ENCODE results near the gene RNH1. TPM values are rescaled to one million over a fixed set of nuclear protein-coding genes. Genes with fewer than 3 reads are reported as not detected.

The RNH1 gene
- polyA plus RNA-seq, 3 donors: 99.2 to 115 (median 110) TPM

DNA sequence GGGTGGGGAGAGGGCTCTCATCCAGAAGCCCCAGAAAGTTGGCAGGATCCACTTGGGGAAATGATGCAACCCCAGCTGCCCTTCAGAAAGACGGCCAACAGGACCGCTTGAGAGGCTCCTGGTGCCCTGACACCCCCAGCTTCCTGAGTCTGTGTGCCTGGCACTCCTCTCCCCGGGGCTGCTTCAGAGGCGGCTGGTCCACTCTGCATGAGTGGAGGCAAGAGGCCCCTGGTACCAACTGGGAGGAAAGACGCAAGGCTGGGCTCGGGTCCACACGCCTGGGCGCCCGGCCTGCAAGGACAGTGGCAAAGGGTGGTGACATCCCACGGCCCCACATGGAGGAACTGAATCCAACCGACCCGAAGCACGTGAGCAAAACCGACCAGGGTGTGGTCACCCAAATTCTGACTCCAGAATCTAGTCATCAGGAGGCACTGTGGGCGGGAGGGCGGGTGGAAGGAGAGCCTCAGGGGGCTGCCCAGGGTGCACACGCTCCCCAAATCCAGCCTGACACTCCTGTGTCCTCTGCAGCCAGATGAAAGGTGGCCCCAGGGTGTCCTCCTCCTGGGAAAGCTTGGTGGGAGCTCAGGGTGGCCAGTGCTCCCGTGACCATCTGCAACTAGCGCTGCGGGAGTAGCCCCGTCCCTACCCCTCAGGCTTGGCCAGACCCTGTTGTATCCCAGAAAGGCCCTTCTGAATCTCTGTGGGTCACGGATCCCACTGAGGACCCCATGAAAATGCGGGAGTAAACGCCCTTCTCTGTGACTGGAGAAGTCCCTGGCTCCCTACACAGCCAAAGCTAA lies 3.7 kb downstream of the RNH1 start:
- DNase-seq: no peak

DNA sequence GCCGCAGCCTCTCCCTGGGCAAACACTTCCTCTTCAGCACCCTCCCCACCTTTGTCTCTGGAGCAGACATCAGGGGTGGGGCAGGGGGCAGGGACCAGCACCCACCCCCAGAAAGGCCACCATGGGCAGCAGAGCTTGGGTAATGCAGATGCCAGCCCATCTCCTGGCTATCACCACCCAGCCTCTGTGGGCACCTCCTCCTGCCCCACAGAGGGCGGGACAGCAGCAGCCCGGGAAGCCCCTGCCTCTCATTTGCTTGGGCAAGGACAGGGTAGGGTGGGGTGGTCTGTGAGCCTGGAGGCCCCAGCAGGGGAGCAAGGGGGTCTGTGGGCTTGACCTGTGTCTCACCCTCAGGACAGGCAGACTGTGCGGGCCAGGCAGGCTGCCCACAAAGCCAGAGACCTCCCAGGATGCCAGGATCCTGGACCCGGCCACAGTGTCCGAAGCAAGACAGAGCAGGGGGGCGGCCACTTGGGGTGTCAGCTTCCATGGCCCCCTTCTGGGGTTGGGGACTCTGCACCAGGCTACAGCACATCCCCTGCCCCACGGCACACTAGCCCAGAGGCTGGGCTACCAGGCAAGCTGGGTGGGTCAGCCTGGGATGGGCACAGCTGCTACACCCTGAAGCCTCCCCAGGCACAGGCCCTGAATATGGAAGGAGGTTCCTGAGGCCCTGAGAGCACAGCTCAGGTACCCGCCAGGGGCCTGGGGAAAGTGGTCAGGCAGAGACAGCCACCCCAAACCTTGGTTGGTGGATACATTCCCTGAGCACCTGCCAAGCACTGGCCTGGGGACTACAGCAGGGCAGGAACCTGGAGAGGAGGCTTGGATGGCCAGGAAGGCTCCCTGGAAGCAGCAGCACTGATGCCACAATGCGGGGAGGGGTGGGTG lies 4.5 kb downstream of the RNH1 start:
- DNase-seq: no peak

DNA sequence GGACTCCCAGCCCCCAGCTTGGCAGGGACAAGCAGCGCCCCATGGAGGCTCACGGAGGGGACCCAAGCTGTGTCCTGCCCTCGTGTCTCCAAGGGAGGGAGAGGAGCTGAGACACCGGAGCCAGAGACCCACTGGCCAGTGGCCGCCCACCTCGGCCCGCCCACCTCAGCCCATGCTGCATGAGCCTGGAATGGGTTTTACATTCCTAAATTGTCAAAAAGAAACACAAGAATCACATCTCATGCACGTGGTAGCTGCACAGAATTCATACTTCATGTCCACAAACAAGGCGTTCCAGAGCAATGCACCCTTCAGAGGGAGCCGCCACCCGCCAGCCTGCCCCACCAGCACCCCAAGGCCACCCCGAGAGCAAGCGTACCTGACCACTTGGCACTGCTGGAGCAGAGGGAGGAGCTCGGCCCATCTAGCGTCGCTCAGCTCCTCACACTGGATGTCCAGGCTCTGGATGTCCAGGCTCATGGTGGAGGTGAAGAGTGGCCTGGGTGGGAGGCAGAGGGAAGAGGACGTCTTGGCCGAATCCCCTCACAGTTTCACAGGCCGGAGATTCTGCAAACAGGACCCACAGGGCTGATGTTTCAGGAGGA lies 5.3 kb downstream of the RNH1 start:
- no peak for DNase-seq

DNA sequence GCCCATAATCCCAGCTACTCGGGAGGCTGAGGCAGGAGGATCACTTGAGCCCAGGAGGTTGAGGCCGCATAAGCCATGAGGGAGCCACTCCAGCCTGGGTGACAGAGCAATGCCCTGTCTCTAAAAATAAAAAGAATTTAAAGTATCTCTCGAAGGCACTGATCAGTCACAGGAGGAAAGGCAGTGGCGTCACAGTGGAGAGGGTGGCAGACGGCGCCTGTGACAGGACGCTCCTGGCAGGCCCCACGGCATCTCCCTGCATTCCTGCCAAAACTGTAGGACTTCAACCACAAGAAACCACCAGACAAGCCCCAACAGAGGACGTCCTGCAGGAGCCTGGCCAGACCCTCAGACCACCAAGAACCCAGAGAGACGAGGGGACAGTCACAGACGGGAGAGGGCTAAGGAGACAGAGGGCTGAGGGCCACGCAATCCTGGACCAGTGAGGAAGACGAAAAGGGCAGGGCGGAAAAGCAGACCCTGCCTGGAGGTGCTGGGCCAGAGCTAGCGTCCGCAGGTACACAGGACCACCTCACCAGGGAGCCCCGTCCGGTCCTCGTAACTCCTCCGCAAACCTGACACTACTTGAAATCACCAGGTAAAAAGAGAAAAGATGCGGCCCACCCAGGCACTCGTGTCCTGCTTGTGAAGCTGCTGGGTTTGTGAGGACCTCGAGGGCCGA lies 5.9 kb downstream of the RNH1 start:
- DNase-seq: no peak

DNA sequence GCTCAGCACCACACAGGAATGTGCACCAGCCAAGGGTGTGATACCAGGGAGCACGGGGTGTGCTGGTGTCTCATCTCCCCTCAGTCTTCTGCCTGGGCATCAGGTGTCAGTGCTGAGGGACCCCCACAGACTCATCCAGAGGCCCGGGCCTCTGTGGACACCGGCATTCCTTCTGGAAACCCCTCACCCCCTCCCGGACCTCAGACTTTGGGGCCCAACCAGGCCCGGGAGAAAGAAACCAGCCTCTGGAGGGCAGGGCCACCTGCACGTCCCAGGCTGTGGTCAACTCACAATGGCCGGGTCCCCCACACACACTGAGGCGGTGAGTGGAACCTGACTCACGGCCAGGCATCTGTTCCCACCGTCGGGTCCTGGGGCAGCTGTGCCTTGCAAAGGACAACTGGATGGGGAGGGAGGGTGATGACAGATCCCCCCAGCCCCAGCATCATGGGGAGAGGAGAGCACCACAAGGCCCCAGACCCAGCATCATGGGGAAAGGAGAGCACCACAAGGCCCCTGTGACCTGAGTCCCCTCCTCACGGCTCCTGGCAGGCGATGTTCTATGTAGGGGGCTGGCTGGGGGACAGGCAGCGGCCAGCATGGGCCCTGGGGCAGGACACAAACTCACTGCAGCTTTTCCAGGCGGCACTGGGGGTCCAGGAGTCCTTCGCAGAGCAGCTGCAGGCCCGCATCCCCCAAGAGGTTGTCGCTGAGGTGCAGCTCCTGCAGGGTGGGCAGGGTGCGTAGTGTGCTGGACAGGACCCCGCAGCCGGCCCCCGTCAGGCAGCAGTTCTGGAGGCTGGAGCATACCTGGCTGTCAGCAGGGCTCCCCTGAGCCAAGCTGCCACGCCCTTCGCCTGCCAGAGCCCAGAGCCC lies 7.6 kb downstream of the RNH1 start:
- DNase-seq: no peak

DNA sequence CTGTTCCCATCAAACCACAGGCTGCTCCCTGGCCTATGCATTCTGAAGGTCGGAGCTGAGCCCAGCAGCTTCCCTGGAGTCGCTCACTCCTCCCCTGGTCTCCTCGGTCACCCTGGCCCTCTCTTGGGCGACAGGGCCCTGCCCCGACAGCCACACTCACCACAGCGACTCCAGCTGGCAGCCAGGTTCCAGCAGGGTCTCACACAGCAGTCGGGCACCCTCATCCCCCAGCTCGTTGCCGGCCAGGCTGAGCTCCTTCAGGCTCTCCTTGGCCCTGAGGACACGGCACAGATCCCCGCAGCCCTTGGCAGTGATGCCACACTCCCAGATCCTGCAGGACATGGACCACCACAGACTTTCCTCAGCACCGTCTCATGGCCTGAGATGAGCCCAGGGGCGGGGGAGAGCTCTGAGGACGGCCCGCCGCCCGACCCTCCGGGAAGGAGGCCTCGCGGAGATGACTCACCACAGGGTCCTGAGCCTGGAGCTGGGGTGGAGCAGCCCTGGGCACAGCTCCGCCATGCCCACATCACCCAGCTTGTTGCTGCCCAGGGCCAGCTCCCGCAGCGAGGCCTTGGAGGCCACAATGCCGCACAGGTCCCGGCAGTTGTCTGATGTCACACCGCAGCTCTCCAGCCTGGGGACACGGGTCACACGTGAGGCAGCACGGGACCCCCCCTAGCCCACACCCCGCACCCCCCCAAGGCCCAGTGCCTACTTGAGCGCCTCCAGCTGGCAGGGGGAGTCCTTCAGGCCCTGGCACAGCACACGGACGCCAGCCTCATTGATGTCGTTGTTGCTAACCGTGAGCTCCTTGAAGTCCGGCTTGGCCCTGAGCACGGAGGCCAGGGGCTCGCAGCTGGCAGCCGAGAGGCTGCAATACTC lies 8.5 kb downstream of the RNH1 start:
- no peak for DNase-seq

DNA sequence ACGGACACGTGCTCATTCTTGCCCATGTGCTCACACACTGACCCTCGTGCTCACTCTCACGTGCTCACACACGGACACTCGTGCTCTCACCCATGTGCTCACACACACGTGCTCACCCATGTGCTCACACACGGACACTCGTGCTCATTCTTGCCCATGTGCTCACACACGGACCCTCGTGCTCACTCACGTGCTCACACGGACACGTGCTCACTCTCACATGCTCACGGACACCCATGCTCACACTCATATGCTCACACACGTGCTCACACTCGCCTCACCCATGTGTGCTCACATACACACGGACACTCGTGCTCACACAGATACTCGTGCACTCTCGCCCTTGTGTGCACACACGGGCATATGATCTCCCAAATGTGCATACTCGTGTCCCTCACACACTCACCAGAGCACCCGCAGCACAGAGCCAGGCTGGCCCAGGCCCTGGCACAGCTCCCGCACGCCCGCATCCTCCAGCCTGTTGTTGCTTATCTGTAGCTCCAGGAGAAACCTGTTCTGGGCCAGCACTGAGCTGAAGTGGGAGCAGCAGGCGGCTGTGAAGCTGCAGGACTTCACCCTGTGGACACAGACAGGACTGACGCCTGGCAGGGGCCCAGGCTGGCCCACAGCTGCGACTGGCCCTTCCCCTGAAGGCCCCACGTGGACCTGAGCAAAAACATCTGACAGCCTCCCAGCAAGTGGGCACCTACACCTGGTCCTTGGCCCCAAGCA lies 9.3 kb downstream of the RNH1 start:
- DNase-seq: no peak

DNA sequence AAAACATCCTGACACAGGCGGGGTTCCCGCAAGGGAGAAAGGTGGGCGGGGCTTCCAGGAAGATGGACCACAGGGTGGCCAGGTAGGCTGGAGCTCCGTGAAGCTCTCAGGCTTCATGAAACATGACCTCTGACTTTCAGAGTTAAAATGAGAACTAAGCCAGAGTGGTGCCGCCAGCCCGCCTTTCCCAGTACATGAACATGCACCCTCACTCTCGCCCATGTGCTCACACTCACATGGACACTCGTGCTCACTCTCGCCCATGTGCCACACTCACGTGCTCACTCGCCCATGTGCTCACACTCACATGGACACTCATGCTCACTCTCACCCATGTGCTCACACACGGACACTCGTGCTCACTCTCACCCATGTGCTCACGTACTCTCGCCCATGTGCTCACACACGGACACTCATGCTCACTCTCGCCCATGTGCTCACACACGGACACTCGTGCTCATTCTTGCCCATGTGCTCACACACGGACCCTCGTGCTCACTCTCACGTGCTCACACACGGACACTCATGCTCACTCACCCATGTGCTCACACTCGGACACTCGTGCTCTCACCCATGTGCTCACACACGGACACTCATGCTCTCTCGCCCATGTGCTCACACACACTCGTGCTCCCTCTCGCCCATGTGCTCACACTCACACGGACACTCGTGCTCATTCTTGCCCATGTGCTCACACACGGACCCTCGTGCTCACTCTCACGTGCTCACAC lies 10.0 kb downstream of the RNH1 start:
- no peak for DNase-seq

DNA sequence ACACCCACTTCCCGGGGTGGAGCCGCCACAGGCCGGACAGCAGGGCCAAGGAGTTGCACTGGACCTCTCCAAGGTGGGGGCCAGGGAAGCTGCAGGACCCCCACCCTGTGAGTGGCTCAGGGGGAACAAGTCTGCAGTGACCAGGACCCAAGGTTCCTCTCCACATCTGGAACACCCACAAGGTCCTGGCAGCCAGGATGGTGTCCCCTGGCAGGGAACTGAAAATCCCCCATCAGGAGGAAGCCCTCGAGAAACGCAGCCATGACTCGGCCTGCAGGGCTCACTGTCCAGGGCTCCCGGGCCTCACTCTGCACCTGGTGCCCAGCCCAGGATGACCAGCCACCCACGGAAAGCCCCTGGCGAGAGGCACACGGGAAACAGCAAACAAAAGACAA lies 11.5 kb downstream of the RNH1 start:
- no peak for DNase-seq

DNA sequence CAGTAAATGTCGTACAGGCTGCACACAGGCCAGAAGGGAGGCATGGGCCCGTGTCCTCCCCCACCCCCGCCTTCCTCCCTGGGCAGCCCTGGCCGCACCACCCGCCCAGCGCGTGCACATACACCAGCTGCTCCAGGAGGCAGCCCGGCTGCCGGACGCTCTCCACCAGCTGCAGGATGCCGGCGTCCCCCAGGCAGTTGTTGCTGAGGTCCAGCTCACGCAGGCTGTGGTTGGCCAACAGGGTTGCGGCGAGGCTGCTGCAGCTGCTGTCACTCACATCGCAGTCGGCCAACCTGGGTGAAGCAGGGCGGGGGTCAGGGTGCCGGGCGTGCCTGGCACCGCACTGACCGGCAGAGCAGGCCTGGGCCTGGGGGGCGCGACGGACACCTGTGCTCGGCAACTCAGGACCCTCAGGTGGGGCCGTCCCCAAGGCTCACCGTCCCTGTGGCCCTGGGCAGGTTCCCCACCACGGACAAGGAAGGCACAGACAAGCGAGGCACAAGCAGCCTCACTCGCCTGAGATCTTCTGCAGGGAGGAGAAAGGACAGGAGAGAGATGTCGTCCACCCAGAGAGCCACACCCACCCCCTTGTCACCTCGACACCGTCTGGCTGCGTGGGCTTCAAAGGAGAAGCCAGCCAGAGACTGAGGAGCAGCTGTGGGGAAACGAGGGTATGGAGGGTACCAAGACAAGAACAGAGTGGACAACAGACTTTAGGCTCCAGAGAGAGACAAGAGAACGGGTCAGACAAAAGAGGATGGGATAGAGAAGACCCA lies 12.1 kb downstream of the RNH1 start:
- no peak for DNase-seq

DNA sequence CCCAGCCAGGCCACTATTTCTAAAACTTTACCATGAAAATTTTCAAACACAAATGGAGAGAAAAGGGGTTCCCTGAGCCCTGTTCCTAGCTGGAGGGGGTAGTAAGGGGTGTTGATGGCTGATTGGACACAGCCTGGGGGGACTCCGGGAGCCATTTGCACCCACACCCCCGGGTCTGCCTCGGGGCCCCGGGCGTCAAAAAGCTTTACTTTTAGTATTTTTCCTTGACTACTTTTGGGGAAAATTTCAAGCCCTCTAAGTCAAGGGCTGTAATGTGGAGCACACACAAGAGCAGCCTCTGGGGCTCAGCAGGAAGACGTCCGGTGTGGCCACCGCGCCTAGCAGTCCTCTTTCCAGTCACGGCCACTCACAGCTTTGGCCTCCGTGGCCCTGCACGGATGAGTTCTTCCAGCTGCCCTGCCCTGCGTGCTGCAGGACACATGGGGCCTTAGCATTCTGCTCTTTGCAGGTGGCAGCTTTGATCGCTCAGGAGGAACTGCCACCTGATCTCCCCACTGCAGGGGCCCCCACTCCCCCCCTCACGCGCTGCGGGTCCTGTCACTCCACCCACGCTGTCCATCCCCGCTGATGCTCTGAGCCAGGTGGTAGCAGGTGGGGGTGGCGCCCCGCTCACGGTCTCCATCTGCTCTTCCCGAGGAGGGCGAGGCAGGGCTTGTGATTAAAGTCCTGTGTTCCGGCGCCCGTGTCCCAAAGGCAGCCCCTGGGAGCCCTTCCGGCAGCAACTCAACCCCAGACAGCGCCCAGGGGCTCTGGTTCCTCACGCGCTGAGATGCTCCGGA lies 14.4 kb downstream of the RNH1 start:
- peak; percentile 40 for DNase-seq

DNA sequence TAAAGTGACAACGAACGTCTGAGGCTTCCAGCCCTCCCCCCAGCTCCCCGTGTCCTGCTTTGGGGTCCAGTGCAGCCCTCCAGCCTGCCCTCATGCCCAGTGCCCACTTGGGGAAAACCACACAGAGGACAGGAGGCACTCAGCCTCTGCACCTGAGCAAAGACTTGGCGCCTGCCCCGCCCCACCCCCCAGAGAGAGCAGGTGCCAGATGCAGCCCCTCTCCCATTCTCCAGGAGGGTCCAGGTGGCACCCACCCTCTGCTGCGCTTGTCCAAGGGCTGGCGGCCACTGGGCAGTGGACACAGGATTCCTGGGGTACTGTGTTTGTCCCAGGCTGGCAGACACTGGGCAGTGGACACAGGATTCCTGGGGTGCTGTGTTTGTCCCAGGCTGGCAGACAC lies 15.7 kb downstream of the RNH1 start:
- DNase-seq: no peak

DNA sequence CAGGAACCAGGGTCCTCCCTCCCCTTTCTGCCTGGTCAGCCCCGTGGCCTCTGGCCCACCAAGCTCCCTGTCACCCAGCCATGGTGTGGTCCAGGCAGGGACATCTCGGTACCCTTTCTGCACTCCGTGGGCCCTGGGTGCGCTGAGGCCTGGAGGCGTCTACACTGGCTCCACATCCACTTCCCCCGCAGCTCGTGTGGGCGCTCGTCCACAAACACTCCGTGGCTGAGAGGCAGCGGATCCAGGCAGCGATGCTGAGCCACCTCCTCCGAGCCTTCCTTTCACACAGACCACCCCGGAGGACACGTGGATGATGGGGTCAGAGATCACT lies 16.1 kb downstream of the RNH1 start:
- DNase-seq: no peak

DNA sequence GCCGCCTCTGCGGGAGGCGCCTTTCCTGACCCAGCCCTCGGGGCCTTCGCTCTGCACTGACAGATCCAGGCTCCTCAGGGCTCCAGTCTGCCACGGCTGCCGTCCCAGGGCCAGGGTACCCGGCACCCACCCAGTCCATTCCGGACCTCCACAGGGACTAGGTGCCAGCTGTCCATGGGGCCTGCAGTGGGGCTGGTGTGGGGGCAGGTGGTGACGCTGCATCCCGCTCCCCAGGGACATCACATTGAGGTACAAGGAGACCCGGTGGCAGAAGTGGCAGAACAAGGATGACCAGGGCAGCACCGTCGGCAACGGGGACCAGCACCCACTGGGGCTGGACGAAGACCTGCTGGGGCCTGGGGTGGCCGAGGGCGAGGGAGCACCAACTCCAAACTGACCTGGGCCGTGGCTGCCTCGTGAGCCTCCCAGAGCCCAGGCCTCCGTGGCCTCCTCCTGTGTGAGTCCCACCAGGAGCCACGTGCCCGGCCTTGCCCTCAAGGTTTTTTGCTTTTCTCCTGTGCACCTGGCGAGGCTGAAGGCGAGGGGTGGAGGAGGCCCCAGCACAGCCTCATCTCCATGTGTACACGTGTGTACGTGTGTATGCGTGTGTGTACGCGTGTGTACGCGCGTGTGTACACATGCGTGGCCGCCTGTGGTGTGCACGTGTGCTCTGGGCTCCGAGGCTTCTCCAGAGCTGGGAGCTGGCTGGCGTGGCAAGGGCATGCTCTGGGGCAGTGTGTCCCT lies 16.7 kb downstream of the RNH1 start:
- no peak for DNase-seq

DNA sequence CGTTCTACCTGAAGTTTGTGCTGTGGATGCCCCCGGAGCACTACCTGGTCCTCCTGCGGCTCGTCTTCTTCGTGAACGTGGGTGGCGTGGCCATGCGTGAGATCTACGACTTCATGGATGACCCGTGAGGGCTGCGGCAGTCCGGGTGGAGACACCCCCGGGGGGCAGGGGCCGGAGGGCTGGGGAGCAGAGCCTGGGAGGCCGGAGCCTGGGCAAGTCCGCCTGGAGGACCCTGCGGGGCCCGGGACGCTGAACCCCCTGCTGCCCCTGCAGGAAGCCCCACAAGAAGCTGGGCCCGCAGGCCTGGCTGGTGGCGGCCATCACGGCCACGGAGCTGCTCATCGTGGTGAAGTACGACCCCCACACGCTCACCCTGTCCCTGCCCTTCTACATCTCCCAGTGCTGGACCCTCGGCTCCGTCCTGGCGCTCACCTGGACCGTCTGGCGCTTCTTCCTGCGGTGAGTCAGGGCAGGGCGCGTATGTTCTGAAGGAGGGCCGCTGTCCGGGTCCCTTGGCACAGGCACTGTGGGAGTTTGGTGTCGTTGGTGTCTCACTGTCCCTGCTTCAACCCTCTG lies 17.3 kb downstream of the RNH1 start:
- DNase-seq: no peak

DNA sequence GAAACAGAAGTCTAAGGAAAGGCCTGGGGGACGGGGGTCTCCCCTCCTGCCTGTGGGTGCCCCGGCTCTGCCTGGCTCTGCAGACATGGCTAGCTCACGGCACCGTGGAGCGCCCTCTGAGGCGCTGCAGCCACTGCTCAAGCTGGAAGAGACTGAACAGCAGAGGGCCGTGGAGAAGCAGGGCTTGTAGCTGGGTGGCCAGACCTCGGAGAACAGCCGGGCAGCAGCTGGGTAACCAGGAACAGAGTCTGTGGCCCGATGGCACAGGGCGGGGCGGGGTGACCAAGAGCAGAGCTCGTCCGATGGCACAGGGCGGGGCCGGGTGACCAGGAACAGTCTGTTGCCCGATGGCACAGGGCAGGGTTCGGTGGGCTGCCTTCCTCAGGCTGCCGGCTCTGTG lies 18.1 kb downstream of the RNH1 start:
- no peak for DNase-seq

Data from renal pelvis (tissue), 4 donors.